Osteocyte (in vitro differentiated cells): Measurements from ENCODE around the gene KRTAP10-7. TPM values are rescaled to one million over a fixed set of nuclear protein-coding genes. Genes with fewer than 3 reads are reported as not detected.
A peak's percentile ranks its signal among the peaks of the same experiment; 100 is the strongest.
"Not testable (repeated sequence)": the region's sequence is repeated elsewhere in the genome, so short reads cannot be mapped to it uniquely, and the experiment has no call there.

ENCODE experiments used
- DNase-seq: peaks from one replicate; pipeline ENCODE4 v3.0.0; 2021; ENCODE audit warnings: mixed read lengths; ENCODE audit not compliant: unreplicated experiment; ENCODE audit errors: extremely low spot score
- H3K27ac Mint-ChIP-seq: one replicate; pipeline ENCODE4 v1.8.0; 2021; ENCODE audit warnings: mild to moderate bottlenecking, mixed read lengths; ENCODE audit not compliant: unreplicated experiment
- H3K27me3 Mint-ChIP-seq: one replicate; pipeline ENCODE4 v1.8.0; 2021; ENCODE audit warnings: mixed read lengths; ENCODE audit not compliant: unreplicated experiment
- H3K36me3 Mint-ChIP-seq: one replicate; pipeline ENCODE4 v1.8.0; 2021; ENCODE audit warnings: mixed read lengths; ENCODE audit not compliant: unreplicated experiment
- H3K4me1 Mint-ChIP-seq: one replicate; pipeline ENCODE4 v1.8.0; 2021; ENCODE audit warnings: mixed read lengths; ENCODE audit not compliant: unreplicated experiment
- H3K4me3 Mint-ChIP-seq: one replicate; pipeline ENCODE4 v1.8.0; 2021; ENCODE audit warnings: mild to moderate bottlenecking, moderate library complexity, mixed read lengths; ENCODE audit not compliant: unreplicated experiment
- H3K9me3 Mint-ChIP-seq: one replicate; pipeline ENCODE4 v1.8.0; 2021; ENCODE audit warnings: mixed read lengths; ENCODE audit not compliant: unreplicated experiment
- CTCF ChIP-seq: fragments of 200-600 bp; sonication (generic); IDR thresholded peaks from 2 replicates; pipeline ENCODE4 v1.5.0; 2021; ENCODE audit warnings: antibody characterized with exemption, mild to moderate bottlenecking, moderate library complexity
- total RNA-seq: library from RNA; stranded (reverse); gene quantifications from 2 replicates; pipeline ENCODE4 v1.2.1, GENCODE V29; 2021

KRTAP10-7 gene
- total RNA-seq, 1 donor from 2014 or later: not detected

- no peak overlapping the region for H3K4me3 Mint-ChIP-seq
- peak; percentile 66 for DNase-seq
- no peaks in the 10 kb centered on the region for H3K4me1 Mint-ChIP-seq
- H3K27ac Mint-ChIP-seq: no peak overlapping the region
- peaks cover under 1% of the 10 kb centered on the region for H3K9me3 Mint-ChIP-seq
- peaks cover 30% of the 10 kb centered on the region for H3K27me3 Mint-ChIP-seq
- H3K36me3 Mint-ChIP-seq: no peaks in the 10 kb centered on the region
- no peak for TF ChIP-seq CTCF
Observed at GRCh38 chr21:44599264-44600029, 950 bp upstream of the KRTAP10-7 start.

GRCh38 chr21:44601091-44601490 is 694 bp downstream of the KRTAP10-7 start:
- H3K36me3 Mint-ChIP-seq, H3K4me1 Mint-ChIP-seq, H3K9me3 Mint-ChIP-seq, H3K27ac Mint-ChIP-seq, H3K4me3 Mint-ChIP-seq: not testable (repeated sequence)
- H3K27me3 Mint-ChIP-seq: peaks cover 36% of the 10 kb centered on the region
- peak; percentile 75 for DNase-seq

GRCh38 chr21:44601596-44602462 is 1.4 kb downstream of the KRTAP10-7 start:
- peaks cover 41% of the 10 kb centered on the region for H3K27me3 Mint-ChIP-seq
- peak; percentile 82 for DNase-seq
- no peak overlapping the region for H3K4me3 Mint-ChIP-seq
- no peaks in the 10 kb centered on the region for H3K4me1 Mint-ChIP-seq
- no peak for TF ChIP-seq CTCF
- no peaks in the 10 kb centered on the region for H3K36me3 Mint-ChIP-seq
- peaks cover 5% of the 10 kb centered on the region for H3K9me3 Mint-ChIP-seq
- no peak overlapping the region for H3K27ac Mint-ChIP-seq

GRCh38 chr21:44602463-44602850 is 2.1 kb downstream of the KRTAP10-7 start:
- TF ChIP-seq CTCF: no peak
- peaks cover 41% of the 10 kb centered on the region for H3K27me3 Mint-ChIP-seq
- H3K9me3 Mint-ChIP-seq: peaks cover 5% of the 10 kb centered on the region
- H3K4me1 Mint-ChIP-seq: no peaks in the 10 kb centered on the region
- H3K4me3 Mint-ChIP-seq: no peak overlapping the region
- H3K27ac Mint-ChIP-seq: no peak overlapping the region
- no peaks in the 10 kb centered on the region for H3K36me3 Mint-ChIP-seq
- DNase-seq: peak; percentile 49

GRCh38 chr21:44603109-44603875 is 2.9 kb downstream of the KRTAP10-7 start:
- no peak for TF ChIP-seq CTCF
- Mint-ChIP-seq H3K4me1 (no peaks in the 10 kb centered on the region), H3K27me3 (peaks cover 35% of the 10 kb centered on the region), H3K4me3 (no peak overlapping the region), H3K9me3 (peaks cover 5% of the 10 kb centered on the region), H3K36me3 (no peaks in the 10 kb centered on the region), H3K27ac (no peak overlapping the region)
- peak; percentile 73 for DNase-seq
